Nucleus accumbens (tissue), 56 donors: ENCODE measurements around the gene MYO1D.

Source experiments
- DNase-seq, 56 donors: peaks; one replicate each; lab custom pipeline; 2025; lab: John Stamatoyannopoulos, UW

MYO1D gene

DNA sequence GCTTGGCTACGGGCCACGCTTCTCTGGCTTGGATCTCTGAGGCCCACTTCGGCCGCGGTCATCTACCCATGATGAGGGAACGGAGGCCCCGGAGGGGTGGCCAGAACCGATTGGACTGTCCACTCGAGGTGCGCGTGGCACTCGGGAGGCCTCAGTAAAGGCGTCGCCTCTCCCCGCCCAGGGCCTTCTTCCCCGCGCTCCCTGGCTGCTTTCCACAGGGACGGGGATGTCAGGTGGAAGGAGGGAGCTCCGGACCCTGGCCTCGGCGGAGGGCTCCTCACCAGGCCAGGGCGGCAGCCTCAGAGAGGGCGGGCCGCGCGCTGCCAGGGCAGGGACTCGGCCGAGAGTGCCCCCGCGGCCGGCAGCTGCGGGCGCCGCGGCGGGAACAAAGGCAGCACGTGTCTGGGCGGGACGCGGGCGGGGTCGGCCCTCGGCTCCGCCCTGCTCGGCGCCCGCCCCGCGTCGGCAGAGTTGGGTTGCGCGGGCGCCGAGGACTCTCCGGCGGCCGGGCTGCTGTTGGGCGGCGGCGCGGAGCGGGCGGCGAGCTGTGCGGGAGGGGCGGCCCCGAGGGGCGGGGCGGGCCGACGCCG lies 390.7 kb downstream of the MYO1D start:
- DNase-seq, result peak in 50 of 56 donors; percentile 47 to 92 (median 79)

DNA sequence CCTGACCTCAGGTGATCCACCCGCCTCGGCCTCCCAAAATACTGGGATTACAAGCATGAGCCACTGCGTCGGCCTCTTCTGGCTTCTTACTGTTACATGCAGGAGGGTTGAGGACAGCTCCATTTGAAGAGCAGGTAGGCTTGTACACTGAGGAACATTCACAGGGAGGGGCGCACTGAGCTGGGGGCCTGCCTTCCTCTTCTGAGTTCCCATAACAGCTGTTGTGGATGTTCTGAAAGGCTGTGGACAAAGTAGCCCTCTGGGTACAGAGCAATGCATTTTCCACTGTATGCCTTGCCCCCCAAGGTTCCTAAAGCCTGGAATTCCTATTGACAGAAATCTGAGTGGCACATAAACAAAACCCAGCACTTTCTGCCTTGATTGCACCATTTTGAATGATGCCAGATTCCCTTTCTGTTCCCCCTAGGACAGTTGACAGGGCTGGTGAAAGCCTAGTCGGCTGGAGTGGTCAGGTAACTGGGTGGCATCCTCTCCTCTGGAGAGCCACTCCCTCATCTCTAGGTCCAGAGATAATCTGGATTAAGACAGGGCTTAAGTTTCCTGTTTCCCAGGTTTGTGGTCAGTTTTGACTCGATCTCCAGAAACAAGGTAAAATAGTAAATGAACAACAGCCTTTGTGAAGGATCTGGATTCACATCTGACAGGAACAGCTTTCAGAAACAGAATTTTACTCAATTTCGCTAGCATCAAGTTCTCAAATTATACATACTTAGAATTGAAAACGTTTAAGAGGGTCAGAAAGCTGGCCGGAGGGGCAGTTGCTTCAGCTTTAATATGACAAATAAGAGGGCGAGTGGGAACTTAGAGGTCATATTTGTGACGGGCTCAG lies 391.4 kb downstream of the MYO1D start:
- DNase-seq, result no peak

DNA sequence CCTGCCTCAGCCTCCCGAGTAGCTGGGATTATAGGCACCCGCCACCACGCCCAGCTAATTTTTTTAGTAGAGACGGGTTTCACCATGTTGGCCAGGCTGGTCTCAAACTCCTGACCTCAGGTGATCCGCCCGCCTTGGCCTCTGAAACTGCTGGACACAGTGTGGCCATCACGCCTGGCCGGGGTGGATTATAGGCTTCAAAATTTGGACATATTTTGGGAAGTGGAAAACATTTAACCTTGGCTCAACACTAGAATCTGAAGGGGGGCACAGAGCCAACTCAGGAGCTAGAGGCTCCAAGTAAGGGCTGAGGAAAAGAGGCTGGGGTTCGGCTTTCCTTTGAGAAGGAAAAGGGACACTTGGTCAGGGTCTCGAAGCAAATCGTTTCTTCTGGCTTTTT lies 392.3 kb downstream of the MYO1D start:
- no peak for DNase-seq

DNA sequence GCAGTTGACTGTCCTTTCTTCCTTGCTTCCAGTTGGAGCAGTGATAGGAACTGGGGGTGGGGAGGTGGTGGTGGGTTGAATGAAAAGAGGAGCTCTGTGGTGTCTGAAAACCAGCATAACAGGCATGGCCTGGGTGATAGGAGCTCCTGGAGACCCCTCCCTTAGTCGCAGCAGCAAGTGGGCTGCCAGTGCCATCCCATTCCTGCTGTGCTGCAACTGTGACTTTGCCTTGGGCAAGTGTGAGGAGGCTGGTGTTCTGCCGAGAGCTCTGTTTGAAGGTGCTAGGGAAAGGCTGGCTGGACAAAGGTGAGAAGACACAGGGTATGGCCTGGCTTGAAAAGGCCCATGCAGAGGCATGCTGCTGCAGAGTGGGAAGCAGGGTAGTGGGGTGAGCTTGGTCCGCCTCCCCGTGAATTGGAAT lies 392.9 kb downstream of the MYO1D start:
- DNase-seq, result peak in 1 of 56 donors; percentile 65

DNA sequence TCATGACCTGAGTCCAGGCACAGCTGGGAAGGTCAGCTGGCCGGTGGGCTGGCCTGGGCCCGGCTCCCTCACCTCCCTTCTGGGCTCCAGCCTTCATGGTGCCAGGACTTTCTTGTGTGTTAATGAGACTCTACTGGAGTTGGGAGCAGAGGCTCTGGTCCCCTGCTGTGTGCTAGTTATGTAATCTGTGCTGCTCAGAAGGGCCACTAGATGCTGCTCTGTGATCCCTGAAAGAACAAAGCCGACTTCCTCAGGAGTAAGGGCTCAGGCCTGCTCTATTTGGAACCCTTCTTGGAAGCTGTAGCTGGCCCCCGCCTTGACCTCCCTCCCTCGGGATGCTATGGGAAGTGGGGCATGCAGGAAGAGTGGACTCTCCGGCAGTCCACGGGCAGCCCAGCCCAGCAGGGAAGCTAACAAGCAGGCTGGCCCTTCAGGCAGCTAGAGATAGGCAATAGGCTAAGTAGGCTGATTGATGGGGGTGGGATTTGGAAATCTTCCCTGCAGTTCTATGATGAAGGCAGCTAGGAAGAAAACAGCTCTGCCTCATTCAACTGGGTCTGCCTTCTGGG lies 393.4 kb downstream of the MYO1D start:
- peak; percentile 34 to 98 (median 81) for DNase-seq

DNA sequence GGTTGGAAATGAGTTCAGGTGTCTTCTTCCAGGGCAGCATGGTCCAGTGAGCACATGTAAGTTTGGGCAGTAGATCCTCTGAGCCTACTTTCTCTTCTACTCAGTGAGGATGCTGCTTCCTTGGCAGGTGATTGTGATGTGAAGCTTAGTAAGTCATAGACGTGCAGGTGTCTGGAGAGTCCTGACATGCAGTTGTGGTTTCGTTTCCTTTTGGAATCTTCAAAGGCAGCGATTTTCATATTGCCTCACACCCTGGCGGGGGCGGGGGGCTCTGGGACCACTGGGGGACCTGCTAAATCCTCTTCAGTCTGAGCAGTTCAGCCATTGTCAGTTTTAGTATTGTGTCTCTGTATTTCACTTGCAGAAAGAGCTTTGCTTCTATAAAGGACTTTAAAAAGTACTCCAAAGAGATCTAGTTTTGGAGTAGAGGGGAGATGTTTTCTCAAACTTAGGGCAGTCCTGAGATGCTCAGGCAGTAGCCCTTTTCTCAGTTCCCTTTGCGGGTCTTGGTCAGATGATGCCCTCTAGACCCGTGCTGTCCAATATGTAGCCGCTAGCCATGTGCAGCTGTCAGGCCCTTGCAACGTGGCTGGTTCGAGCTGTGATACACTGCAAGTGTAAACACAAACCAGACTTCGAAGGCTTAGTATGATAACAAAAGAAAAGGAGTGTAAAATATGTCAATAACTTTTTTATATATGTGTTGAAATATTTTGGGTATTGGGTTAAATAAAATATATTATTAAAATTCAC lies 394.2 kb downstream of the MYO1D start:
- no peak for DNase-seq

DNA sequence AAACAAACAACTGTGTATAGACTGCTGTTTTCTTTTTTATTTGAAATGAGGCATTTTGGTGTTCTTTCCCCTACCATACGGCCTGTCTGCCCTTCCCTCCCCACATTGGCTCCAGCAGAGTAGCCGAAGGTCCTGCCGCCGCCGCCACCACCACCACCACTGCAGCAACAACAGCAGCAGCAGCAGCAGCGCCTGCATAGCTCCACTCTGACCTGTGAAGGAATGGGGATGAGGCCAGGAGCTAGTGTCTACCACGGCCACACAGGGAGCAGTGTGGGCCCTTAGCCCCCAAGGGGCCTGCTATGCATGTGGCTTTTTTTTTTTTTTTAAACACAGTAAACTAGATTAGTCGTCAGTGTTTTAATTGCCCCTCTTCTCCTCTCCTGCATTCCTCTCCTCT lies 395.7 kb downstream of the MYO1D start:
- DNase-seq, result no peak

DNA sequence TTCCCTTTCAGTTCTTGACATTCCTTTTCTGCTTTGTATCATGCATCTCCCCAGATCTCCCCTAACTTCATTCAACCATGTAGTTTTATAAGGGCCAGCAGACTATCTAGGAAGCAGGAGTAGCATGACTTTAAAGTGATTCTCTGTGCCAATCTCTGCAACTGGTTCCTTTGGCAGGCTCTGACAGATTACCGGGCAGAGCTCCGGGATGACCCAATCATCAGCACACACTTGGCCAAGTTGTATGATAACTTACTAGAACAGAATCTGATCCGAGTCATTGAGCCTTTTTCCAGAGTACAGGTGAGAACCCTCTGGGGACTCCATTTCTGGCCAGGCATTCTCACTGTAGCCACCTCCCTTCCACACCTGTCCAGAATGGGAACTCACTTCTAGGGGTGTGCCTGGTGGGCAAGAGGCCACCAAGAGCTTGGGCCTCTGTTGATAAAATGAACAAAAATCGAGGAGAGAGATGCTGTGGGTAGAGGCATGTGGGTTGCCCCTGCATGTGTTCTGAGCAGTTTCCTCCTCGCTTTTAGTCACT lies 397.8 kb downstream of the MYO1D start:
- DNase-seq, result no peak

DNA sequence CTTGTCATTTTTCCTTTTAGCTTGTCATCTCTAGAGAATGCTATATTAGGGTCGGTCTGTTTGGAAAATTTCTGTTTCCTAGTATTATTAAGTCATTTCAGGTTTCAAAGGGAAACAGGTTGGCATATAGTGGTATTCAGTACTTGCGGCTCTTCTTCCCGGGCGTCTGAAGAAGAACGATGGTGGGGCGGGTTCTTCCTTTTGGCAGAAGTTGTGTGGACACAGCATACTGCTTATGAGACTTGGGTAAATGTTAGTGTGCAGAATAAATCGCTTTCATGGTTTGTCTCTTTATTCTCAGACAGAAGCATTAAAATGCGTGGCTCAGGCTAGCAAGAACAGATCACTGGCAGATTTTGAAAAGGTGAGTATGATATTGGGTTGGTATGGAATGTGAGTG lies 399.7 kb downstream of the MYO1D start:
- DNase-seq, result no peak

DNA sequence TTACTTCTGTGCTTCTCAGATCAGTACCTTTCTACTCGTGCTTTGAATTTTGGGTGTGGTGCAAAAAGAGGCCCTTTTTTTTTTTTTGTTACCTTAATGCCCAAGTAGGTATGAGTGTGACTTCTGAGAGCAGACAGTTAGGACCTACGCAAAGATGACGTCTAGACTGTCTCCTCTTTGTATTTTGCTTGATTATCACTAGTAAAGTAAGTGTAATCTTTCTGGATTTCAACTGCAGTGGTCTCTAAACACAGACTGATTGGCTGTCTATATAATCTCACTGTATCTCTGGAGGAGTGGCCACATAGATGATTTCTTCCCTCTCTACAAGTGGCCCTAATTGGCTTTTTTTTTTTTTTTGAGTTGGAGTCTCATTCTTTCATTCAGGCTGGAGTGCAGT lies 401.7 kb downstream of the MYO1D start:
- no peak for DNase-seq

DNA sequence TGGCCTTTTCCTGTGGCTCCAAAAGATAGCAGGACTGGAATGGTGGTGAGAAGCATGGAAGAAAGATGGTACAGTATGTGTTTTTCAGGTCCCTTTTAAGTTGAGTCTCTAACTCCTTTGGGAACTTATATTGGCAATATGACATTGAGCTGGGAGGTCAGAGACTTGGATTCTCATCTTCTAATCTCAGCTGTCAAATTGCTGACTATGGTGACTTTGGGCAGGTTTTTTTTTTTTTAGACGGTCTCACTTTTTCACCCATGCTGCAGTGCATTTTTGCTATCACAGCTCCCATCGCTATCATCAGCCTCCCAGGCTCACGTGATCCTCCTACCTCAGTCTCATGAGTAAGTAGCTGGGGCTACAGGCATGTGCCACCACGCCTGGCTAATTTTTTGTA lies 405.3 kb downstream of the MYO1D start:
- DNase-seq, result no peak

DNA sequence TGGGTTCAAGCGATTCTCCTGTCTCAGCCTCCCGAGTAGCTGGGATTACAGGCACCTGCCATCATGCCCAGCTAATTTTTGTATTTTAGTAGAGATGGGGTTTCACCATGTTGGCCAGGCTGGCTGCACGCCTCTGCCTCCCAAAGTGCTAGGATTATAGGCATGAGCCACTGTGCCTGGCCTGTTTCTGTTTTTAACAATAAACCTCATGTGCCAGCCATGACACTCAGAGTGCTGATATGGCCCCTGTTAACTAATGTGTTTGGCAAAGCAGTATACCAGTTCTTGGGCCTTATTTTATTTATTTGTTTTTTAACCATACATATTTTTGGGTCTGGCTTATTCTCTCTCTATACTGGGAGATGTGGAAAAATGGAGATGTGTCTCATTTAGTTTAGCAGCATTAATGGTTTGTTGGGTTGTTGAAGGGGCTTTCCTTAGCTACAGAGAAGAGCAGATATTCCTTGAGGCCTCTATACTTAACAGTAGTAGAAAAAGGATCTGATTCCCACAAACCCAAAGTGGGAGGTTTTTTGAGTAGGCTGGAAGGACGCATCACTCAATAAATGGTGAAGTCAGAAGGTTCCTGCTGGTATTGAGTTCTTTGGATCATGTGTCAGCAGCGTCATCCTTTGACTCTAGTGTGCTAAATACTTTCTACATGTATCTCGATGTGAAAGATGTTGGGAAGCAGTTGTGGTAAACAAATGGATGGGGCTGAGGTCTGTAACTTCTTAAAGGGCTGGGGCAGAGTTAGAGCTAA lies 406.3 kb downstream of the MYO1D start:
- no peak for DNase-seq

DNA sequence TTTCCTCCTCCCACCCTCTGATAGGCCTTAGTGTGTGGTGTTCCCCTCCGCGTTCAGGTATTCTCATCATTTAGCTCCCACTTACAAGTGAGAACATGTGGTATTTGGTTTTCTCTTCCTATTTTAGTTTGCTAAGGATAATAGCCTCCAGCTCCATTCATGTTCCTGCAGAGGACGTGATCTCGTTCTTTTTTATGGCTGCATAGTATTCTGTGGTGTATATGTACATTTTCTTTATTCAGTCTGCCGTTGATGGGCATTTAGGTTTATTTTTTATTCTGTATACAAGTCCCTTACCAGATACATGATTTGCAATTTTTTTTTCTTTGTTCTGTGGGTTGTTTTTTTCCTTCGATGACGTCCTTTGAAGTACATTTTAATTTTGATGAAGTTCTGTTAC lies 409.0 kb downstream of the MYO1D start:
- DNase-seq, result no peak

DNA sequence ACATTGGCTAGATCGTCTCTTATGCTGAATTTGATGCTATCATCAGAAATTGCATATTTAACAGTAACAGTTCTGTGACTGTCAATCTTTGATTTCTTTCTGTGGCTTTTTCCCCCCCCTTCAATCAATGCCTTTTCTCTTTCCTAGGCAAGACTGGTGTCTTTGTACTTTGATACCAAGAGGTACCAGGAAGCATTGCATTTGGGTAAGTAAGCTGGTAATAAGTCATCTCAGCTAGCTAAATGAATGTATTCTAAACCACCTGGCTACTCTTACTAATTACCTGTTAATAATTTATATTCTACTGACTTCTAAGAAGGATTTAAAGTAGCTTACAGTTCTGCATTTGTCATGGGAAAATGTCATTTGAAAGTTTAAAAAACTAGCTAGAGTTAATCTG lies 412.6 kb downstream of the MYO1D start:
- DNase-seq, result no peak

DNA sequence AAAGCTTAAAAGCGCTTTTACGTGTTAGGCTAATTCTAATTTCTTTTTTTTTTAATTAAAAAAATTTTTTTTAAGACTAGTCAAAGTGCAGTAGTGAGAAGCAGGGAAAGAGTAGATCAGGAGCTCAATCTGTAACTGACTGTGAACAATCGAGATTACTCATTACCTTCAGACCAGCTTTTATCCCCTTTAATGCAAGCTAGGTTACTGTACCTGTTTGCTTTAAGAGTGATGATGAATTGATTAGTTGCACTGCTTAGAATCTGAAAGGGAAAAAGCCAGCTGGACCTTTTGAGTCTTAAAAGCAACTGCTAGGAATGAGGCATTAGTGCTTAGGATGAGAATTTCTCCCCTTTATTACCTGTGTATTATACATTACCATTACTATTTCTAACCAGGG lies 413.6 kb downstream of the MYO1D start:
- no peak for DNase-seq

DNA sequence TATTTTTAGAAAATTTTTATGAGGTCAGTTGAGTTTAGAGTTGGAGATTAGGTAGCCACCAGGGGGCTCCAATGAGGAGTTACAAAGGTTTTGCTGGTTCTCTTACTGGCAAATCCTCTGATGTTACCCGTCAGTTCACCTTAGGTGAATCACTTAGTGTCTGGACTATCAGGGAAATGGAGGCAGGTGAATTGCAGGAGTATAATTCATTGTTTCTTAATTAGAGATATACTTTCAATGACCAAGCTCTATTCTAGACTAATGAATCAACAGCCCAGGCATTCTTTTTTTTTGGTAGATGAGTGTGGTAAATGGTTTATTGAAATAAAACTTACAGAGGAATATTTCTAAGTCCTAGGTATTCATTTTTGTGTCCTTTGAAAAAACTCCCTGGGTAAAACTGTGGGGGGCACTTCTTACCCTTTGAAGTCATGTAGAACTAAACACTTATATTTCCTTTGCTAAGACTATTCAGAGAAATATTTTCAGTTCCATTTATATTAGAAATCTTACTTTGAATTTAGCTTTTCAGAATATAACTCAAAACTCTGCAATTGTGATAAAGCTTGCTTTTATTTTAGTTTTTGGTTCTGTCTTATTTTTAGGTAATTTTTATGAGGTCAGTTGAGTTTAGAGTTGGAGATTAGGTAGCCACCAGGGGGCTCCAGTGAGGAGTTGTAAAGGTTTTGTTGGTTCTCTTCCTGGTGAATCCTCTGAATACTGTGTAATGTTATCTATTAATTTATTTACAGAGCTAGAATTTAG lies 414.9 kb downstream of the MYO1D start:
- peak in 15 of 56 donors; percentile 1 to 61 (median 24) for DNase-seq

DNA sequence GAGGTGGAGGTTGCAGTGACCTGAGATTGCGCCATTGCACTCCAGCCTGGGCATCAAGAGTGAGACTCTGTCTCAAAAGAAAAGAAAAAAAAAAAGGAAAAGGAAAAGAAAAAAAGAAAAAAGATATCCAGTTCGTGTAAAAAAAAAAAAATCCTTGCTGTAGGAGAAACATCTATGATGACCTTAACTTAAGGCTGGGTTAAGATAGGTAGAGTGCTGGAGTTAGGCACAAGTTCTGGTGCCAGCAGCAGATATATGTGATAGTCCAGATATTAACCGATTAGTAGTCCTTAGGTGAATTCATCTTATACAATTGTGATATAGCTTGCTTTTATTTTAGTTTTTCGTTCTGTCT lies 415.4 kb downstream of the MYO1D start:
- no peak for DNase-seq

DNA sequence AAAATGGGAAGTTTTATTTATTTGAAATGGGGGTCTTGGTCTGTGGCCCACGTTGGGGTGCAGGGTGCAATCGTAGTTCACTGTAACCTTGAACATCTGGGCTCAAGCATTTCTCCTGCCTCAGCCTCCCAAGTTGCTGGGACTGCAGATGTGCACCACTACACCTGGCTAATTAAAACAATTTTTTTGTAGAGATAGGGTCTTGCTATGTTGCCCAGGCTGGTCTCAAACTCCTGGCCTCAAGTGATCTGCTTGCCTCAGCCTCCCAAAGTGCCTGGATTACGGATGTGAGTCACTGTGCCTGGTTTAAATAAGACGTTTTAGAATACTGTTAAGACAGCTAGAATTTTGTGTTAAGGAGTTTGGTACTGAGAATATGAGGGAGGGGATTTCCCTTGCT lies 416.9 kb downstream of the MYO1D start:
- DNase-seq, result no peak

DNA sequence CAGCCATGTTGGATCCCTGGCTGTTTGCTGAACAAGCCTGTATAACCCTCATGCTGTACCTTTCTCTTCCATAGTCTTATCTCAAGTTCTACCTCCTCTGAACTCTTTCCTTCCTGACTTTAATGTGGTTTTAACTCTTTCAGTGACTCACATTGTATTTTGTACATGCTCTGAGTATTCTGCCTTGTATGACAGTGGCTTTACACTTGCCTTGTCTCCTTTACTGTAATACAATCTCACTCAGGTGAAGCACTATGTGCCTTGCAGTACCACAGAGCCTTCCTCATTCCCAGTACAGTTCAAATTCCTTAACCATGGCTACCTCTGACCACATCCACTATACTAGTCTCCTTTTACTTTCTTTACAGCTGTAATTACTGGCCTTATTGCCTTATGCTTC lies 418.6 kb downstream of the MYO1D start:
- no peak for DNase-seq
